H9 (cell line): ENCODE results near the gene CADM4. TPM values are rescaled to one million over a fixed set of nuclear protein-coding genes. Genes with fewer than 3 reads are reported as not detected.

Source experiments
- DNase-seq: peaks from one replicate; pipeline ENCODE4 v3.0.0-alpha.2; 2017
- H2AFZ ChIP-seq: one replicate; pipeline ENCODE4 v1.6.1; 2013; ENCODE audit warnings: mild to moderate bottlenecking, low read length, control low read depth, moderate library complexity
- H2AK5ac ChIP-seq: 2 replicates; pipeline ENCODE4 v1.6.1; 2013; ENCODE audit warnings: low read length, control low read depth, mixed read lengths; ENCODE audit not compliant: insufficient read length
- H2BK120ac ChIP-seq: one replicate; pipeline ENCODE4 v1.6.1; 2013; ENCODE audit warnings: low read depth, mild to moderate bottlenecking, low read length, control low read depth, inconsistent platforms; ENCODE audit not compliant: poor library complexity, severe bottlenecking
- H2BK12ac ChIP-seq: 2 replicates; pipeline ENCODE4 v1.6.1; 2013; ENCODE audit warnings: low read length, control low read depth, mixed read lengths, low read depth; ENCODE audit not compliant: insufficient read length
- H2BK15ac ChIP-seq: 2 replicates; pipeline ENCODE4 v1.6.1; 2013; ENCODE audit warnings: low read depth, low read length, control low read depth
- H2BK20ac ChIP-seq: one replicate; pipeline ENCODE4 v1.6.1; 2013; ENCODE audit warnings: low read depth, mild to moderate bottlenecking, low read length, control low read depth, inconsistent platforms; ENCODE audit not compliant: poor library complexity, severe bottlenecking
- H2BK5ac ChIP-seq: 2 replicates; pipeline ENCODE4 v1.6.1; 2013; ENCODE audit warnings: low read length, control low read depth, mixed read lengths; ENCODE audit not compliant: insufficient read length
- H3K14ac ChIP-seq: 2 replicates; pipeline ENCODE4 v1.6.1; 2013; ENCODE audit warnings: low read length, control low read depth; ENCODE audit not compliant: insufficient read depth
- H3K18ac ChIP-seq: 2 replicates; pipeline ENCODE4 v1.6.1; 2013; ENCODE audit warnings: low read depth, mild to moderate bottlenecking, mixed read lengths, low read length, control low read depth; ENCODE audit not compliant: insufficient read length
- H3K23ac ChIP-seq: 2 replicates; pipeline ENCODE4 v1.6.1; 2013; ENCODE audit warnings: low read length, control low read depth, mixed read lengths, low read depth; ENCODE audit not compliant: insufficient read length
- H3K23me2 ChIP-seq: 2 replicates; pipeline ENCODE4 v1.6.1; 2013; ENCODE audit warnings: low read depth, mild to moderate bottlenecking, mixed read lengths, low read length, control low read depth; ENCODE audit not compliant: insufficient read length, poor library complexity, severe bottlenecking
- H3K27ac ChIP-seq: 2 replicates; pipeline ENCODE4 v1.5.1; 2013; ENCODE audit warnings: low read length, control low read depth, mixed read lengths, low read depth; ENCODE audit not compliant: insufficient read length
- H3K27me3 ChIP-seq: 2 replicates; pipeline ENCODE4 v1.6.1; 2013; ENCODE audit warnings: low read length, control low read depth, inconsistent platforms; ENCODE audit not compliant: insufficient read depth
- H3K4ac ChIP-seq: 2 replicates; pipeline ENCODE4 v1.6.1; 2013; ENCODE audit warnings: low read depth, mild to moderate bottlenecking, control low read depth, inconsistent platforms, low read length, moderate library complexity
- H3K4me1 ChIP-seq: 2 replicates; pipeline ENCODE4 v1.6.1; 2013; ENCODE audit warnings: low read length, control low read depth, inconsistent platforms; ENCODE audit not compliant: insufficient read depth
- H3K4me2 ChIP-seq: 2 replicates; pipeline ENCODE4 v1.6.1; 2013; ENCODE audit warnings: low read length, control low read depth, mixed read lengths; ENCODE audit not compliant: insufficient read length, insufficient read depth
- H3K56ac ChIP-seq: 2 replicates; pipeline ENCODE4 v1.6.1; 2013; ENCODE audit warnings: low read depth, mild to moderate bottlenecking, mixed read lengths, low read length, control low read depth; ENCODE audit not compliant: insufficient read length
- H3K79me1 ChIP-seq: 2 replicates; pipeline ENCODE4 v1.6.1; 2013; ENCODE audit warnings: low read depth, mild to moderate bottlenecking, moderate library complexity, low read length, control low read depth, inconsistent platforms; ENCODE audit not compliant: insufficient read depth, poor library complexity, severe bottlenecking
- H3K79me2 ChIP-seq: 2 replicates; pipeline ENCODE4 v1.6.1; 2013; ENCODE audit warnings: low read length, control low read depth, inconsistent platforms; ENCODE audit not compliant: insufficient read depth
- H3K9ac ChIP-seq: 2 replicates; pipeline ENCODE4 v1.6.1; 2013; ENCODE audit warnings: low read length, control low read depth, mixed read lengths; ENCODE audit not compliant: insufficient read length; ENCODE audit errors: extremely low read depth
- H3K9me3 ChIP-seq: one replicate; pipeline ENCODE4 v1.6.1; 2013; ENCODE audit warnings: low read depth, low read length, inconsistent platforms; ENCODE audit not compliant: control insufficient read depth
- H3T11ph ChIP-seq: one replicate; pipeline ENCODE4 v1.6.1; 2013; ENCODE audit warnings: mild to moderate bottlenecking, low read length, control low read depth, inconsistent platforms
- H4K20me1 ChIP-seq: one replicate; pipeline ENCODE4 v1.6.1; 2013; ENCODE audit not compliant: control insufficient read depth, insufficient read length, insufficient read depth
- H4K5ac ChIP-seq: 2 replicates; pipeline ENCODE4 v1.6.1; 2013; ENCODE audit warnings: low read depth, mild to moderate bottlenecking, mixed read lengths, low read length, control low read depth; ENCODE audit not compliant: insufficient read length
- H4K8ac ChIP-seq: replicated peaks from 2 replicates; pipeline ENCODE4 v1.6.1; 2013; ENCODE audit warnings: low read length, control low read depth, mixed read lengths, low read depth; ENCODE audit not compliant: insufficient read length
- H4K91ac ChIP-seq: 2 replicates; pipeline ENCODE4 v1.6.1; 2013; ENCODE audit warnings: low read depth, mild to moderate bottlenecking, moderate library complexity, mixed read lengths, low read length, control low read depth; ENCODE audit not compliant: insufficient read length
- H3K27ac Mint-ChIP-seq, 3 experiments: 2 replicates in 2 of 3; 3 replicates in 1 of 3; pipeline ENCODE4 v1.8.0; 2020 to 2021; ENCODE audit warnings: mixed read lengths in 3 of 3, mild to moderate bottlenecking in 1 of 3, moderate library complexity in 1 of 3
- H3K27me3 Mint-ChIP-seq: 2 replicates; pipeline ENCODE4 v1.8.0; 2021; ENCODE audit warnings: low read depth, mild to moderate bottlenecking, moderate library complexity, mixed read lengths
- H3K36me3 Mint-ChIP-seq, 3 experiments: 2 replicates in 2 of 3; 3 replicates in 1 of 3; pipeline ENCODE4 v1.8.0; 2020 to 2021; ENCODE audit warnings: low read depth in 3 of 3, mixed read lengths in 3 of 3; ENCODE audit not compliant: insufficient read depth in 1 of 3
- H3K4me1 Mint-ChIP-seq, 2 experiments: 2 replicates each; pipeline ENCODE4 v1.8.0; 2020; ENCODE audit warnings: mixed read lengths in 2 of 2
- H3K4me3 Mint-ChIP-seq, 2 experiments: 2 replicates in 1 of 2; 3 replicates in 1 of 2; pipeline ENCODE4 v1.8.0; 2020 to 2021; ENCODE audit warnings: mild to moderate bottlenecking in 2 of 2, mixed read lengths in 2 of 2, moderate library complexity in 1 of 2
- H3K9me3 Mint-ChIP-seq, 2 experiments: 2 replicates in 1 of 2; 3 replicates in 1 of 2; pipeline ENCODE4 v1.8.0; 2020; ENCODE audit warnings: mild to moderate bottlenecking in 2 of 2, mixed read lengths in 2 of 2, moderate library complexity in 1 of 2
- CTCF ChIP-seq: fragments of 200-600 bp; sonication (generic); conservative IDR thresholded peaks from 3 replicates; pipeline ENCODE4 v1.8.0; 2021; ENCODE audit warnings: antibody characterized with exemption, mild to moderate bottlenecking
- WGBS: extraction: QIAGEN DNeasy Blood & Tissue Kit; methylation state at CpG from one replicate; pipeline ENCODE4 v1.1.7; 2013; ENCODE audit warnings: missing lambda C conversion rate, low lambda C conversion rate, mixed read lengths; ENCODE audit not compliant: insufficient read length; ENCODE audit errors: extremely low coverage; 5-methylcytosine and 5-hydroxymethylcytosine counted together
- total RNA-seq: library from RNA; stranded (reverse); gene quantifications from 2 replicates; pipeline ENCODE4 v1.2.1, GENCODE V29; 2021

The CADM4 gene
- total RNA-seq, 1 experiment from 2014 or later, result 10.2 TPM

DNA sequence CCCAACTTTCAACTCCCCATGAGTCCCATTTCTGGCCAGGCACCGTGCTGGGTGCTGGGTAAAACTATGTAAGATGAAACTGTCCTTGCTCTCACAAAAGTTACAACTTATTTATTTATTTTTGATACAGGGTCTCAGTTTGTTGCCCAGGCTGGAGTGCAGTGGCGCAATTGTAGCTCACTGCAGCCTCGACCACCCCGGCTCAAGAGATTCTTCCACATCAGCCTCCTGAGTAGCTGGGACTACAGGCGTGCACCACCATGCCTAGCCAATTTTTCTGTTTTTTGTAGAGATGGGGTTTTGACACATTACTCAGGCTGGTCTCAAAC lies 12.9 kb upstream of the CADM4 start:
- Histone ChIP-seq H2BK15ac (no peak overlapping the region), H4K91ac (no peak overlapping the region), H2AK5ac (no peak overlapping the region), H3K27me3 (no peaks in the 10 kb centered on the region), H3K9me3 (no peaks in the 10 kb centered on the region), H4K8ac (no peak overlapping the region), H2AFZ (no peak overlapping the region), H2BK5ac (no peak overlapping the region), H3K27ac (no peak overlapping the region), H2BK12ac (no peak overlapping the region), H3K23me2 (no peaks in the 10 kb centered on the region), H3K56ac (no peak overlapping the region), H3K79me2 (no peaks in the 10 kb centered on the region), H3K9ac (no peak overlapping the region), H3K4me2 (no peak overlapping the region), H2BK20ac (no peak overlapping the region), H3K79me1 (no peaks in the 10 kb centered on the region), H3K4ac (no peak overlapping the region), H2BK120ac (no peak overlapping the region), H4K5ac (no peak overlapping the region), H3K18ac (no peak overlapping the region), H3K14ac (no peak overlapping the region), H3K23ac (no peak overlapping the region), H3K4me1 (no peaks in the 10 kb centered on the region), H3T11ph (no peak overlapping the region), H4K20me1 (no peaks in the 10 kb centered on the region)
- Mint-ChIP-seq H3K27ac (peak overlapping the region in 1 of 3 experiments; percentile 75; a peak in 1 of 7 replicates), H3K27me3 (no peaks in the 10 kb centered on the region), H3K36me3 (peaks cover 52 to 65% (median 63%) of the 10 kb centered on the region in 3 experiments), H3K9me3 (peaks cover 5 to 6% of the 10 kb centered on the region in 2 experiments; a peak in 4 of 5 replicates), H3K4me3 (no peak overlapping the region; a peak in 1 of 5 replicates), H3K4me1 (peaks cover 2 to 3% of the 10 kb centered on the region in 2 experiments; a peak in 2 of 4 replicates)
- TF ChIP-seq CTCF, result peak; percentile 8; the same call in 1 of the 3 replicates
- no peak for DNase-seq
- WGBS, result no CpG with 5 or more reads among the region's 5 CpGs
